ENCODE measurements around the gene ABRACL.
"Not testable (repeated sequence)": the region's sequence is repeated elsewhere in the genome, so short reads cannot be mapped to it uniquely, and the experiment has no call there.

ABRACL gene

DNA sequence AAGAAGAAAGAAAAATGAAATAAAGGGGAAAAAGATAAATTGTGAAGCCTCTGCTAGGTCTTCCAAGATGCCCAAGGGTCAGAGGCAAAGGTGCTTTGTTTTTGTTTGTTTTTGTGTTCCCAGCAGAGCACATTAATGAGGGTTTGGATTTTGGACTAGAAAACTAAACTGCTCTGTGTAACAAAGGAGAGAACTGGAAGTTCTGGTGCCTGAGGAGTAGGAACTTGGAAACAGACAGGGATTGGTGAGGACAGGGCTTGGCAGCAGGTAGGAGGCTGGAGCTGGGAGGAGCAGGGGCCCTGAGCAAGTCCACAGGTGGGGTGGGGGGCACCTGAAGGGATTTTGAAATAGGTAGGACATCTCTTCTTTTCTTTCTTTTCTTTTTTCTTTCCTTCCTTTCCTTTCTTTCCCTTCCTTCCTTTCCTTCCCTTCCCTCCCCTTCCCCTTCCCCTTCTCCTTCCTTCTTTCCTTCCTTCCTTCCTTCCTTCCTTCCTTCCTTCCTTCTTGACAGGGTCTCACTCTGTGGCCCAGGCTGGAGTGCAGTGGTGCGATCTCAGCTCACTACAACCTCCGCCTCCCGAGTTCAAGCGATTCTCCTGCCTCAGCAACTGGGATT lies 15.3 kb upstream of the ABRACL start:
- DNase-seq, result no peak

GRCh38 chr6:139014945-139015344 lies 13.6 kb upstream of the ABRACL start:
- DNase-seq, result peak; percentile 16

DNA sequence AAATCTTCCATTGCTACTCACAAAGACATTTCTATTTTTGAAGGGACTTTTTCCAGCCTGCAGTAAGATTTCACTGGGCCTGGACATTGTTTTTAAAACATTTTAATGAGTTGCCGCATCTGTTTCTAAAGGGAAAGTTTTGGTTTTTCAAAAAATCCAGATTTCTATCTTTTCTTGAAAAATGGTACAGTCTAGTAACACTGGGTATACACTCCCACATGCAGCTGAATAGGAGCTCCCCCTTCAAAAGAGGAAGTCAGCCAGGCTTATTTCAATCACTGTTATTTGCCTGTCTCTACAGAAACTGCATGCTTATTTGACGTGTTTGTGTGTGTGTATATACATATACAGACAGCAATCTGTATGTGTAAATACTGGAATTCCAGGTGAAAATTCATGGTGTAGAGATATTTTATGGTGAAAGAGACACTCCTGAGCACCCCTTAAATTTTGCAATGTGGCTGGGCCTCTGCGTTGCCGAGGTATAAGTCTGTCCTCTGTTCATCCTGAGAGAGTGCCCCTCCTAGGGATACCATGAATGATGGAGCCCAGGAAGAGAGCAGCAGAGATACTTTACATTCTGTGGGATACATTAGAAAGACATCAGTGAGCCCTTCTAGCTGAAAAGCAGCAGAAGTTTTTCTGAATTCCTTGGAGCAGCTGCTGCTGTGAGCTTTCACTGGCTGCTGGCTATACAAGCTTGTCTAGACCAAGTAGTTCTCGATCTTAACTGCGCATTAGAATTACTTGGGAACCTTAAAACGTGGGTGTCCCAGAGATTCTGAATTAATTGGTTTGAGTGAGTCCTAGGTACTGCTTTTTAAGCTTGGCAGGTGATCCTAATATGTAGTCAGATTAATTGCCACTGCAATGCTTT lies 12.0 kb upstream of the ABRACL start:
- DNase-seq, result no peak

DNA sequence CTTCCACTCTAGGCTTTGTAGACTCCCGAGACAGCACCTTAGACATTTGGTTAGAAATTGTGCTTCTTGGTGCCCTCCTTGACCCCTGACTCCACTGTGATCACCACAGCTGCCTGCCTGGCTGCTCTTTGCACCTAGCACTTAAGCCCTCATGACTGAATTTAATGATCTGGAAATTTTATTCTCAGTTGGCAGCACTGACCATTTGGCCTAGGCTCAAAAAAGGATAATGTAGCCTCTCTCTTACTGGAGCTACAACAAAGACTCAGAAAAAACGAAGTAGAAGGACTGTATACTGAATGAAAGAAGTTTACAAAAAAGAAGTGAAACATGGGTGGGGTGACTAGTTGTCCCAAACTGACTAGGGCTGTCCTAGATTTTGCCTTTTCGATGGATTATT lies 11.3 kb upstream of the ABRACL start:
- no peak for DNase-seq

- DNase-seq, result no peak
These were observed 8.8 kb upstream of the ABRACL start for GRCh38 chr6:139019722-139020121.

- DNase-seq, result no peak
These were observed 7.9 kb upstream of the ABRACL start for GRCh38 chr6:139020689-139021088.

DNA sequence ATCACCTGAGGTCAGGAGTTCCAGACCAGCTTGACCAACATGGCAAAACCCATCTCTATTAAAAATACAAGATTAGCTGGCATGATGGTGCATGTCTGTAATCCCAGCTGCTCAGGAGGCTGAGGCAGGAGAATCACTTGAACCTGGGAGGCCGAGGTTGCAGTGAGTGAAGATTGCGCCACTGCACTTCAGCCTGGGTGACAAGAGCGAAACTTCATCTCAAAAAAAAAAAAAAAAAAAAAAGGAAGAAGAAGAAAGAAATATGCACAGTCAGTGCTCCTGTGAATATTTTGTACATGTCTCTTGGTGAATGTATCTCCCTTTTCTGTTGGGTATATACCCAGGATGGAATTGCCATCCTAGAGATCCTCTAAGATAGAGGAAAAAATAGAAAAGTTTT lies 3.1 kb upstream of the ABRACL start:
- not testable (repeated sequence) for DNase-seq

GRCh38 chr6:139027620-139028182 lies 844 bp upstream of the ABRACL start:
- DNase-seq, result peak; percentile 88

- DNase-seq, result peak; percentile 32
These were observed 309 bp upstream of the ABRACL start for GRCh38 chr6:139028215-139028657.

DNA sequence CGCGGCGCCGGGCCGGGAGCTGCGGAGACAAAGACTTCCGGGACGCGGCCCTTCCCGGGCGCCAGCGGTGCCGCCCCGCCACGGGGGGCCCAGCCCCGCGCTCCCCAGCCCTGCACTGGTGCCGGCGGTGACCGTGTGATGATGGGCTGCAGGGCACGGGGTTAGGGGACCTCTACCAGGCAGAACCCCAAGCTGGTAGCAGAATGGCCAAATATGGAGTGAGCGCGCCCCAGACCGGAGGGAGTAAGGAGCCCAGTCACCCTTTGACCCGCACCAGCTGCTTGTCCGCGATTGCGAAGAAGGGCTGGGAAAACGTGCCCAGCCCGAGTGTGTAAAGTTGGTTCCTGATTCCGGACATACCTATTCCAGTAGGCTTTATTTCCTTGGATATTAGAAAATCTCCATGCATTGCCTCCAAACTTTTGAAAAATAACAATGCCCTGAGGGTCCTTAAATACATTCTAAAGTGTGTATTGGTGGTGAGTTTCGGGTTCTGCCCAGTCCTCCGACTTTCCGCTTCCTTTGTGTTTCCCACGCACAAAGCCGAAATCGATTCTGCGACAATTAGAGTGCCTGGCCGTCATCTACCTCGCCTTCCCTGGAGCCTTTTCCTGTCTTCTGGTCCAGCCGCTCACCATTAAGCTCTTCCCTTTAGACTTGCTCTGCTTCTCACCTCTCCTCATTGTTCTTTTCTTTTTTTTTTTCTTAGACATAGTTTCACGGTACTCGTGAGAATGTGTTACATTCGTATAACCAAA lies 1.1 kb downstream of the ABRACL start:
- peak; percentile 58 for DNase-seq

GRCh38 chr6:139030228-139030963 lies 1.9 kb downstream of the ABRACL start:
- peak; percentile 35 for DNase-seq

DNA sequence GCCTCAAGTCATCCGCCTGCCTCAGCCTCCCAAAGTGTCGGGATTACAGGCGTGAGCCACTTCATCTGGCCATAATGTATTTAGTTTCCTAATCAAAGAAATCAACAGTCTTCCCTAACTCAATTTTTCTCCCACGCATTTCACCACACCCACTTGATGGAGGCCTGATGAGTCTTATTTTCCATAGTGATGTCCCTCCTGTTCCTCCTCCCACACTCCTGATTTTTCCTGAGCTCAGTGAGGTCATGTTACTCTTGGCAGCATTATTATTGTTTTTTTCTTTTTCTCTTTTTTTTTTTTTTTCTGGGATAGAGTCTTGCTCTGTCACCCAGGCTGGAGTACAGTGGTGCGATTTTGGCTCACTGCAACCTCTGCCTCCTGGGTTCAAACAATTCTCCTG lies 8.9 kb downstream of the ABRACL start:
- no peak for DNase-seq

GRCh38 chr6:139044250-139044649 lies 15.7 kb downstream of the ABRACL start:
- no peak for DNase-seq

DNA sequence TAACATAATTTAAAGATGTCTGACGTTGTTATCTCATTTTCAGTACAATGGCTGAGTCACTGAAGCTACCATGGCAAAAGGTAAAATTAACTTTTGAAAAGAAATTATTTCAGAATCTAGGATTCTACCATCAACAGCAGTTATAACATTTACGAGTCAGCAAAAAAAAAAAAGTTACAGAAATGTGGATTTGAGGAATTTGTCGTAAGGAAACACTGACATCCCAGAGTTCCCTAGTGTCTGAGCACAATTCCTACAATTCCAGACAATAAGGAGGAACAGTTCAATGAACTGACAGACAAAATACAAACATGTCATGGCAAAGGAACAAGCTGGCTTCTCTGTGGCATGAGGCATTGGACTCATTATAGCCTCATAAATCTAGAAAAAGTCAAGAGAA lies 19.1 kb downstream of the ABRACL start:
- DNase-seq, result no peak

- not testable (repeated sequence) for DNase-seq
These were observed 20.4 kb downstream of the ABRACL start for GRCh38 chr6:139048912-139049311.

DNA sequence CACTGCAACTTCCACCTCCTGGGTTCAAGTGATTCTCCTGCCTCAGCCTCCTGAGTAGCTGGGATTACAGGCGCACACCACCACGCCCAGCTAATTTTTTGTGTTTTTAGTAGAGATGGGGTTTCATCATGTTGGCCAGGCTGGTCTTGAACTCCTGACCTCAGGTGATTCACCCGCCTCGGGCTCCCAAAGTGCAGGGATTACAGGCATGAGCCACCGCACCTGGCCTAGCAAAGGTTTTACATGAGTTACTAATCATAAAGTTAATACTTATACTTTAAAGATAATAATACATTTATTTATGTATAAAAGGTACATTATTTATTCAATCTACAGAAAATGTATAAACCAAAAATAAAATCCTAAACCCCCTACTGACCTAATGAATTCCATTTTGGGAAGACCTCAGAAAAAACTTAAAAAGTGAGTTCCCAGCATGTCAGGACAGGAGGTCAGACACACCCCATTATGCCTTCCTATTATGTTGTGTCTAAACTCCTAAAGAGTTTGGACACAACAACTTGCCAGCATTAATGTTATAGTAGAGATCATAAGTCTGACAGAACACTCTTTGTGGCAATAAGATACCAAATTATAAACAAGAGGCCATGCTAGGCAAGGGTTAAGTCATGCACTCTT lies 21.7 kb downstream of the ABRACL start:
- DNase-seq, result not testable (repeated sequence)

- no peak for DNase-seq
These were observed 22.3 kb downstream of the ABRACL start for GRCh38 chr6:139050770-139051313.

DNA sequence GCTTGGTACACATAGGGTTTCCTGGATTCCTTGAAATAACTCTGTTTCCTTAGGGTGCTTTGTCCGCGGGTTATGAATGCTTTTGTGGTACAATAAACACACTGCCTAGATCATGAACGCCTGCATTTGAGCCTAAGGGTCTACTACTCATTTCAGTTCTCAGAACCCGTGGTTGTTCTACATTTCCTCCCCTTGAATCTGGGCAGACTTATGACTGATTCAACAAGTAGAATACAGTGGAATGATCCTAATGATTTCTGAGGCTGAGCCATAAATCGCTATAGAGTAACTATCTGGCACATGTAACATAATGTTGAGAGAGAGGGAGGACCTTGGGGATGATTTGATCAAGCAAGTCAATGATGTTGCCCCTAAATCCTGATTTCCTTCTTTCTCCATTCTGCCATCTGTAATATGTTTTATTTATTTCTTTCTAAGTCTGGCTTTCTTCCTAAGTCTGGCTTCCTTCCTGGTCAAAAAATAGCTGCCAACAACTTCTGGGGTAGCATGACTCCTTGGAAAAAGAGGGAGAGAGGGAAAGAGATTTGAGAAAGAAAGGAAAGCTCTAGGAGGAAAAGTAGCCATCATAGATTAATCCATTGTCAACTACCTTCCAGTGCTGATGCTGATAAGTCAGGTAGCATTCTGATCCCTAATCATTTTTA lies 23.0 kb downstream of the ABRACL start:
- no peak for DNase-seq

- DNase-seq, result no peak
These were observed 24.8 kb downstream of the ABRACL start for GRCh38 chr6:139053382-139053781.

DNA sequence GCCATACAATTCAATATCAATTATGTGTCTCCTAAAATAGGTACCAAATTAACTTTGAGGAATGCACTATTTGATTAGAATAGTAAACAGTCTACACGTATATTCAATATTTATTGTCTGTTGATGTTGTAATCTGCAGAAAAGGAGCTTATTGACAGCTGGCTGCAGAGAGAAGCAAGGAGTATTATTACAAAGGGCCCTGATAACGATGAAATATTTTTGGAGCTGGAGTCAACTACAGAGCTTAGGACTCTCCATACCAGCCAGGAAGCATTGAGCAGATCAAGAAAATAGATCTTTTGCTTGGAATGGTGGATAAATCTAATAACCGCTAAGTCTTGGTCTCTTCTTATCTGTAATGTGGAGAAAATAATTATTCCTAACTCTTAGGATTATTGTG lies 25.5 kb downstream of the ABRACL start:
- no peak for DNase-seq

DNA sequence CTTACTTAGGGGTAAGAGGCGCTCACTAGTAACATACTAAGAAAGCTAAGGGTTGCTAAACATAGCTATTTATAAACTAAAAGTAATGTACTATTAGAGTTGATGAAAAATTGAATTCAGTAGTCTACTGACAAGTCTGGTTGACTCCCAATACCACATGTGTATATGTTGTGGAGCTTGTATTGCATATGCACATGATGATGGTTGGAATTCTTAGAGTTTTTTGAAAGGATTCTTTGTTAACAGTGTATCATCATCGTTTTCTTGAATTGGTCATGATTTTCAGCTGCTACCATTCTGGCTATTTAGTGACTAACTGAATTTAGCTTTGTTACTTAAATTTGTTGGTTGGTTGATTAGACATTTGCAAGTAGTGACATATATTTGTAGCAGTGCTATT lies 27.2 kb downstream of the ABRACL start:
- no peak for DNase-seq

All from NCI-H748 treated with DMSO at 0.1 percent for 48 hours (cell line).